ENCODE data around the gene HNRNPM.
A peak's percentile ranks its signal among the peaks of the same experiment; 100 is the strongest.

The HNRNPM gene

GRCh38 chr19:8489561-8490394, 45.0 kb downstream of the HNRNPM start:
- peak; percentile 38 for DNase-seq

GRCh38 chr19:8490395-8490760, 45.6 kb downstream of the HNRNPM start:
- DNase-seq = no peak

- no peak for DNase-seq
Measured at GRCh38 chr19:8490873-8491272, 46.1 kb downstream of the HNRNPM start.

DNA sequence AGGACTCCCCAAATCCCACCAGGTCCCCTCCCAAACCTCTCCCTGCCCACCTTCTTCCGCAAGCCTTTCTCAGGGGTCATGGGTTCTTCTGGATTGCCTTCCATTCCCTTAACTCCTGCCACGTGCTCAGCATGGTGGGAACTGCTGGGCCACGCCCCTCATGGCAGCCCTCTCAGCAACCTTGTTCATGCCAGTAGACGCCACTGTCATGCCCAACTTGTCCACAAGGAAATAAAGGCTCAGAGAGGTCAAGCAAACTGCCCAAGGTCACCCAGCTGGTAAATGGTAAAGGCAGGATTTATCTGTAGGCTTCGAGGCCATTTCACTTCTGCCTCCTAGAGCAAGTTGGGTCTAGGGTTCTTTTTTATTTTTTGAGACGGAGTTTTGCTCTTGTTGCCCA, 46.8 kb downstream of the HNRNPM start:
- no peak for DNase-seq

DNA sequence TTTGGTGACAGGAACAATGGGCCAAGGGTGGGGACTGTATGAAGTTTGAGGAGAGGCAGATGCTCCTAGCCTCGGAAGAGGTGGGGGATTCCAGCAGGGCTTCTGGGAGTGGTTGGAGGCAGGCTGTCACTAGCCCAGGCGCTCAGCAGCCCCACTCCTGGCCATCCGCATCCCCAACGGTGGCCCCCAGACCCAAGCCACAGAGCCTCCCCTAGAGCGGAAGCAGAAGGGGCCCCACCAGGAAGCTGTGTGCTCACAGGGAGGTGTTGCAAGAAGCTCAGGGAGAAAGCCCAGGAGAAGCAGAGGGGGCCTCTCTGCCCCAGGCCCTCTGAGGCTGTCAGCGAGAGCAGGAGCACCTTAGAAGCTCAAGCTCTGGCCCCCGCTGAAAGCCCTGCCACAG, 49.4 kb downstream of the HNRNPM start:
- no peak for DNase-seq

DNA sequence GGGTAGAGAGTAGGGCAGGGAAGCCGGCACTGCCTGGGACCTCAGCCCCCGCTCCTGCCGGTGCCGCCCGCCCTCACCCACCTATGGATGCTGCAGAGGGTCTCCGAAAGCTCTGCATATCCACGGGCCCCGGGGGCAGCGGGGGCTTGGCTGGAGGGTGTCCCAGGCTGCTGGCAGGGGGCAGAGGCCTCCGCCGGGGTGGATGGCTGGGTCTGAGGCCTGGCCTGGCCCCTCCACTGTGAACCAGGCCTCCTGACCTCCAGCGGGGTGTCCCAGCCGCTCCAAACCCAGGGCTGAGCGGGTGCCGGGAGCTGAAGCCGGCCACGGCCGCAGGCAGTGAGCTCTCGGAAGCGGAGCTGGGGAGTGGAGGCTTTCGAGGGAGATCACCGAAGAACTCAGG, 53.5 kb downstream of the HNRNPM start:
- no peak for DNase-seq

DNA sequence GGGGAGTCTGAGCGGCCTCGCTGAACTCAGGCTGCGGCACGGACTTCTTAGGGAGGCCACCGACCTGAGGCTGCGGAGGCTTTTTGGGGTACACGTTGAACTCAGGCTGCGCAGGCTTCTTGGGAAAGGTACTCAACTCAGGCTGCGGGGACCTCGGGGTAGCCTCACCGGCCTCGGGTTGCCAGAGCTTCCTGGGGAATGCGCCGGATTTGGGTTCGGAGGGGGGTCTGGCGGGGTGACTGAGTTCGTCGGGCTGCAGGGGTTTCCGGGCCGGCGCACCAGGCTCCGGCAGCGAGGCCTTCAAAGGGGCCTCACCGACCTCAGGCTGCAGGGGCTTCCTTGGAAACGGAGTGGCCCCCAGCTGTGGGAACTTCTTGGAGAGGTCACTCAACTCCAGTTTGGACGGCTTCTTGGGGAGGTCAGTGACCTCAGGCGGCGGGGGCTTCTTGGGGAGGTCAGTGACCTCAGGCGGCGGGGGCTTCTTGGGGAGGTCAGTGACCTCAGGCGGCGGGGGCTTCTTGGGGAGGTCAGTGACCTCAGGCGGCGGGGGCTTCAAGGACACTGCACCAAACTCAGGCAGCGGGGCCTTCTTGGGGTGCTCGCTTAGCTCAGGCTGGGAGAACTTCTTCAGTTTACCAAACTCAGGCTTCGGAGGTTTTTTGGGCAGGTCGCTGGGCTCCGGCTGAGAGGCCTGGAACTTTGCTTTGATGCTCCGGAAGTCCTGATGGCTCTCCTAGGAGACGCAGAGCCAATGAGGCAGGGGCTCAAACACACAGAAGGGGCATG, 54.5 kb downstream of the HNRNPM start:
- DNase-seq = no peak

DNA sequence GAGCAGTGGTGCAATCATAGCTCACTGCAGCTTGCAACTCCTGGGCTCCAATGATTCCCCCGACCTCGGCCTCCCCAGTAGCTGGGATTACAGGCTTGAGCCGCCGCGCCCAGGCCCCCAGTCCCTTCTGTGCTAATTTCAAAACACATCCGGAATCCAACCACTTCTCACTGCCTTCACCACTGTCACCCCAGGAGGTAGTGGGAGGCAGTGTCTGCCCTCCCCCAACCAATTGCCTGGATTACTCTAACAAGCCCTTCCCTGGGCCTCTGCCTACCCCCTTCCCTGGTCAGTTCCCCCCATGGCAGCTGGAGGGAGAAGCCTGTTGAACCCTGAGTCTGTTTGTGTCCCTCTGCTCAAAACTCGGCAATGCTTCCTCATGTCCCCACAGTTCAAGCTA, 55.4 kb downstream of the HNRNPM start:
- no peak for DNase-seq

DNA sequence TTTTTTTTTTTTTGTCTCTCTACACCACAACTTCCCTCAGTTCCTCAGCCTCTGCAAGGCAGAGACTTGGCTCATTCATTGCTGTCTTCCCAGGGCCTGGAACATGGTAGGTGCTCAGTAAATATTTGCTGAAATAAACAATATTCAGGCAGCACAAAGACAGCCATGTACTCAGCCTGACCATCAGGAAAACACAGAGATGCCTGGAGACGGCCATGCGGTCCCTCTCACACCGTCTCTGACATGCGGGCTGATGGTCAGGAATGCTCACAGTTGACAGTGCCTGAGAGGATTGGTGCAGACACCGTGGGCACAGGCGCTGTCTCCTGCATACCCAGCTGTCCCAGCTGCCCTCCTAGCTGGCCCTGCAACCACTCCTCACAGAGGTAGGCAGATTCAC, 56.7 kb downstream of the HNRNPM start:
- DNase-seq = no peak

- DNase-seq = no peak
Measured at GRCh38 chr19:8501981-8502380, 57.2 kb downstream of the HNRNPM start.

DNA sequence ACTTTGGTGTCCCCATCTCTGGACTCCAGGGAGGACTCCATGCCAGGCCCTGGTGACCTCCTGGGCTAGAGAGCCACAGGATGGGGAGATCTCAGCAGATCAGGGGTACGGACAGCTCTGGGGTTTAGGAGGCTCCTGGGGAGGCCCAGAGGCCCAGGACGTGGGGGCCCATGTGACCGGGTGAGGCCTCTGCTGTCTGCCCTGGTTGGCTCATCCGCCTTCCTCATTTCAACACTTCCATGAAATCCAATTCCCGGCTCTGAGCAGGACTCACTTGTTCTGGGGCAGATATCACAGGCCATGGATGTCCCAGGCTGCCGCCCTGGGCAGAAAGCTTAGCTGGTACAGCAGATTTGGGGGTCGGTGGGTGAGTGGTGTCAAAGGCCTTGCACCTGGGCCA, 58.7 kb downstream of the HNRNPM start:
- DNase-seq = no peak

DNA sequence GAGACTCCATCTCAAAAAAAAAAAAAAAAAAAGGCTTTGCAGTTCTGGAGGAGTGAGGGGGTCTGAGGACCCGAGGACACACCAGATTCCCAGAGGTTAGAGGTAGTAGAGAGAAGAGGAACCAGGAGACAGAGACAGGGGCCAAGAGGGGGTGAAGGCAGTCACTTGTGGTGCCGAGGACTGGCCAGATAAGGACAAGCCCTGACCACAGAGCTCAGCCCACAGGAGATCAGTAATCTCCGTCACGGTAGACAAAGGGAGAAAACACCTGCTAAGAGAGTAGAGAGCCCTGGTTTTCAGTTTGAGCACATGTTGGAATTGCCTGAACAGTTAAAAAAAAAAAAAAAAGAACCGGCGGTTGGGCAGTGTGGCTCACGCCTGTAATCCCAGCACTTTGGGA, 59.4 kb downstream of the HNRNPM start:
- DNase-seq = no peak

DNA sequence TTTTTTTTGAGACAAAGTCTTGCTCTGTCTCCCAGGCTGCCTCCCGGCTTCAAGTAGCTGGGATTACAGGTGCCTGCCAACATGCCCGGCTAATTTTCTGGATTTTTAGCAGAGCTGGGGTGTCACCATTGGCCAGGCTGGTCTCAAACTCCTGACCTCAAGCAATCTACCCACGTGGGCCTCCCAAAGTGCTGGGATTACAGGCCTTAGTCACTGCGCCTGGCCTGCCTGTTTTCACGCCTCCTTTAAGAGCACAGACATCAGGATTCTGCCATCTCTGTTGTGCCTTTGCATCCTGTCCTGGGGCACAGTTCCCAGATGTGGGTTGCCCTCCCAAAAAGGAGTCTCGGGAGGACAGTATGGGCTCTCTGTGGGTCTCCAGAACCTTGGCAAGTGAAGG, 60.1 kb downstream of the HNRNPM start:
- no peak for DNase-seq

GRCh38 chr19:8505680-8506401, 61.1 kb downstream of the HNRNPM start:
- DNase-seq = peak; percentile 65

GRCh38 chr19:8506402-8506957, 61.7 kb downstream of the HNRNPM start:
- peak; percentile 24 for DNase-seq

DNA sequence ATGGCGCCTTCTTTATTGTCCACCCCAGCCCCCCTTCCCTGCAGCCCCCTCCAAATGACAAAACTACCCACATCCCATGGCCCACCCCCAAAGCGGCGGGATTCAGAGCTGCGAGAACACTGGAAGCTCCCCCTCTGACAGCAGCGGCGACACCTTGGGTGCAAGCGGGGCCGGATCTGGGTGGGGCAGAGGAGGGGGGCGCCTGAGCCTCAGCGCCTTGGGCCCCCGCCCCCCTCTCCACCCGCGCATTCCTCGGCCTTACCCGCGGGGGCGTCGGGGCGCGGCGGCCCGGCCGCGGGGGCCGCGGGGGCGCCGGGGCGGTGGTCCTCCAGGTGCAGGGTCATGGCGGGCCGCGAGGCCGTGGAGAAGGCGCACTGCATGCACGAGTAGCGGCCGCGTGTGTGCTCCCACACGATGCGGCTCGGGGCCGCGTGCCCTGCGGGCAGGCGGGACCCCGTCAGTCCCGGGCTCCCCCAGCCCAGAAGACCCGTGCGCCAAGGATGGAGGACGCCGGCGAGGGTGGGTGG, 65.9 kb downstream of the HNRNPM start:
- DNase-seq = no peak

DNA sequence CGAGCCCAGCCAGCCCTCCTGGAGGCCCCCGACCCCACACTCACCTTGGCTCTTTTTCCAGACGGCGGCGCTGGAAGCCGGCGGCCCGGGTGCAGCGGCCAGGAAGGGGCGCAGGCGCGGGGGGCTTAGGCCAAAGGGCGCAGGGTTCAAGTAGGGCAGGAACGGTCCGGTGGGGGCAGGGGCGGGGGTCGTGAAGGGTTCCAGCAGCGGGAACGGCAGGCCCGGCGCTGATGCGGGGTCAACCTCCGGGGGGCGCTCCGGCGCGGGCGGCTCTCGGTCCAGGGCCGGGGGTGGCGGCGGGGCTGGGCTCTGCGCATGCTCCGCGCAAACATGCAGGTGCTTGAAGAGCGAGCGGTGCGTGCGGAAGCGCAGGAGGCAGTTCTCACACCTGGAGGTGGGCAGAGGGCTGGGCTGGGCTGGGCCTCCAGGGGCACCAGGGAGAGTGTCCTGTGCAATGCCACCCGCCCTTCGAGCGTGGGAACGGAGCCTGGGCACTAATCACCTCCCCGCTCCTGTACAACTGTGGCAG, 66.9 kb downstream of the HNRNPM start:
- no peak for DNase-seq

DNA sequence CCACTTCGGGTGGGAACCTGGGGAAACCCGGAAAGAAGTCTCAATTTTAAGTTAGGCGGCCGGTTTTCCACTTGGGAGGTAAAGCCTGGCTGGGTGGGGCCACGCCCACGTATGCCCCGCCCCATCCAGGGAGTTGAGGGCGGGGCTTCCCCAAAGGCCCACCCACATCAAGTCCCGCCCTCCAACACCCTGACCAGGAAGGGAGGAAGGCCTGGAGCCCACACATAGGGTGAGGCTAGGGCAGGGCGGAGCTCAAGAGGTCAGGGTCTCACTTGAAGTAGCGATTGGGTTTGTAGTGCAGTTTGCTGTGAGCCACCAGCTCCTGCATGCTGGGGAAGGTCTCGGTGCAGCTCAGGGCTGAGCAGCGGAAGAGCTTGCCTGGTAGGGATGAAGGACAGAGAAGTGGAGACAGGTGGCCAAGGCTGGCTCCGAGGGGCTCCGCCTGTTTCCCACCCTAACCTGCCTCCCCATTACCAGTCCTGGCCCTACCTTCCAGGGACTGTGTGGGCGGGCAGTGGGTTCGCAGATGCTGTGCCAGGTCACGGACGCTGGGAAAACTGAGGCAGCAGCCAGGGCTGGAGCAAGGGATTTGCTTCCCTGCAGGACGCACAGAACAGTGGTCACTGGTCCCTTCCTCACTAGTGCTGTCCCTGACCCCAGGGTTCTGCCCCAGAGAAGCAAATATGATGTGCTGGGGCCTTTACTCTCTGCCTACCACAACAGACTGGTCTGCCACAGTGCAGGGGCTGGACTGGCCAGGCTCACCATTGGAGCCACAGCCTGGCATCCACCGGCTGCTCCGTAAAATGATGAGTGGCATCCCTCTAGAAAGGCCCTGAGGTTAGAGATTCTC, 67.6 kb downstream of the HNRNPM start:
- no peak for DNase-seq

- DNase-seq = no peak
Measured at GRCh38 chr19:8513036-8513686, 68.4 kb downstream of the HNRNPM start.

DNA sequence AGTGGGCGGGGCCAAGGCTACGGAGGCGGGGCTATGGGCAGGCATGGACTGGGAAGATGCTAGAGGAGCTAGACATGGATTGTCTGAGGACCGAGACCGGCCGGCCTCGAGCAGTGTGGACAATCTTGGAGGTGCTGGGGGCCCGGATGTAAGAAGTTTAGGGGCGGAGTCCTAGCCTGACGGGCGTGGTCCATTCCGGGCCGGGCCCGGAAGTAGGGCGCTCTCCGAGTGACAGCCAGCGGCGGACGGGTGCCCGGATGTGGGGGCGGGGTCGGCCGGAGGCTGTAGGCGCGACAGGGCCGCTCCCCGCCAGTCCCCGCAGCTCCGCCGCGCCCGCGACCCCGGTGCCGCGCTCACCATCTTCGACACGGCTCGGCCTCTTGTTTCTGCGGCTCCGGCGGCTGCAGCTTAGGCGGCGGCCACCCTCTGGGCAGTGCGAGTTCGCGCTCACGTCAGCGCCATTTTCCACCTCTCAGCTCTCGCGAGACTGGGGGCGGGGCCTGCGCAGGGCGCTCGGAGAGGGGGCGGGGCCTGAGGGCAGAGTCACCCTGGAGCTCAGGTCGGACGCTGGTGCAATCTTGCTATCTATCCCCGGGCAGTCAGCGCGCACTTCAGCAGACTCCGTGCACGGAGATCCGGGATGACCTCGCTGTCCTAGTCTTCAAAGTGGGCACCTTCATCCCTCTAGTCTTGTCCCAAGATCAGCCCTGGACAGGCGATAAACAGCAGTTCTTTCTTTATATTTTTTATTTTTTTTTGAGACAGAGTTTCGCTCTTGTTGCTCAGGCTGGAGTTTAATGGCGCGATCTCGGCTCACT, 69.1 kb downstream of the HNRNPM start, which contains the start of gene ZNF414:
Gene ZNF414 (minus strand): TSS at position 481 of the 818 bp plus-strand sequence. CDS start 121 bp downstream, at position 360.
- peak; percentile 94 for DNase-seq
